ENCODE measurements around the gene MEGF8. TPM values are rescaled to one million over a fixed set of nuclear protein-coding genes. Genes with fewer than 3 reads are reported as not detected.

MEGF8 gene
- total RNA-seq, 2 donors from 2014 or later, result 13.4 to 16.5 TPM

- TF ChIP-seq, protein P1, sequence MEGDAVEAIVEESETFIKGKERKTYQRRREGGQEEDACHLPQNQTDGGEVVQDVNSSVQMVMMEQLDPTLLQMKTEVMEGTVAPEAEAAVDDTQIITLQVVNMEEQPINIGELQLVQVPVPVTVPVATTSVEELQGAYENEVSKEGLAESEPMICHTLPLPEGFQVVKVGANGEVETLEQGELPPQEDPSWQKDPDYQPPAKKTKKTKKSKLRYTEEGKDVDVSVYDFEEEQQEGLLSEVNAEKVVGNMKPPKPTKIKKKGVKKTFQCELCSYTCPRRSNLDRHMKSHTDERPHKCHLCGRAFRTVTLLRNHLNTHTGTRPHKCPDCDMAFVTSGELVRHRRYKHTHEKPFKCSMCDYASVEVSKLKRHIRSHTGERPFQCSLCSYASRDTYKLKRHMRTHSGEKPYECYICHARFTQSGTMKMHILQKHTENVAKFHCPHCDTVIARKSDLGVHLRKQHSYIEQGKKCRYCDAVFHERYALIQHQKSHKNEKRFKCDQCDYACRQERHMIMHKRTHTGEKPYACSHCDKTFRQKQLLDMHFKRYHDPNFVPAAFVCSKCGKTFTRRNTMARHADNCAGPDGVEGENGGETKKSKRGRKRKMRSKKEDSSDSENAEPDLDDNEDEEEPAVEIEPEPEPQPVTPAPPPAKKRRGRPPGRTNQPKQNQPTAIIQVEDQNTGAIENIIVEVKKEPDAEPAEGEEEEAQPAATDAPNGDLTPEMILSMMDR (IDR thresholded peaks at IDR 0.05), result no peak
- intact Hi-C loops (cut with DNase I), result no loop called here
- H3K9ac ChIP-seq (ENCODE audit: low read depth in 2 of 2, low read length in 2 of 2), result no peak overlapping the region
- no peak overlapping the region for H3K4me3 ChIP-seq
- H3K36me3 ChIP-seq, result no peaks in the 10 kb centered on the region
- no peaks in the 10 kb centered on the region for H3K27me3 ChIP-seq
- no peaks in the 10 kb centered on the region for H3K9me3 ChIP-seq
- H3K4me1 ChIP-seq, result no peaks in the 10 kb centered on the region
- H3K27ac ChIP-seq, result no peak overlapping the region
- no peak for DNase-seq
Measured at GRCh38 chr19:42344336-42344893, 19.0 kb downstream of the MEGF8 start.

DNA sequence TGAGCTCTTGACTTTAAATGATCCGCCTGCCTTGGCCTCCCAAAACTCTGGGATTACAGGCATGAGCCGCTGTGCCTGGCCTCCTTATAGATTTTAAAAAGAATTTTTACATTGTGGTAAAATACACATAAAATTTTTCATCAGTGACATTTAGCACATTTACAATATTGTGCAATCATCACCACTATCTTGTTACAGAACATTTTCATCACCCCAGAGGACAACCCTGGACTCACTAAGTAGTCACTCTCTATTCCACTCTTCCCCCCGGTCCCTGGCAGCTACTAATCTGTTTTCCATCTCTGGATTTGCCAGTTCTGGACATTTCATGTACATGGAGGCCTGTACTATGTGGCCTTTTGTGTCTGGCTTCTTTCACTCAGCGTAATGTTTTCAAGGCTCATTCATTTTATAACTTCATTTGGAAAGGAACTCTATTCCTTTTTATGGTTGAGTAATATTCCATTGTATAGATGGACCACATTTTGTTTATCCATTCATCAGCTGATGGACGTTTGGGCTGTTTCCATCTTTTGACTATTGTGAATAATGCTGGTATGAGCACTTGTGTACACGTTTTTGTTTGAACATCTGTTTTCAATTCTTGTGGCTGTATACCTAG lies 19.9 kb downstream of the MEGF8 start:
- TF ChIP-seq, protein P1 (IDR thresholded peaks at IDR 0.05), result no peak
- Histone ChIP-seq H3K4me3 (no peak overlapping the region), H3K4me1 (no peaks in the 10 kb centered on the region), H3K9me3 (no peaks in the 10 kb centered on the region), H3K36me3 (no peaks in the 10 kb centered on the region), H3K9ac (ENCODE audit: low read depth in 2 of 2, low read length in 2 of 2) (no peak overlapping the region), H3K27me3 (no peaks in the 10 kb centered on the region), H3K27ac (no peak overlapping the region)
- intact Hi-C loops (cut with DNase I), result no loop called here
- DNase-seq, result no peak

DNA sequence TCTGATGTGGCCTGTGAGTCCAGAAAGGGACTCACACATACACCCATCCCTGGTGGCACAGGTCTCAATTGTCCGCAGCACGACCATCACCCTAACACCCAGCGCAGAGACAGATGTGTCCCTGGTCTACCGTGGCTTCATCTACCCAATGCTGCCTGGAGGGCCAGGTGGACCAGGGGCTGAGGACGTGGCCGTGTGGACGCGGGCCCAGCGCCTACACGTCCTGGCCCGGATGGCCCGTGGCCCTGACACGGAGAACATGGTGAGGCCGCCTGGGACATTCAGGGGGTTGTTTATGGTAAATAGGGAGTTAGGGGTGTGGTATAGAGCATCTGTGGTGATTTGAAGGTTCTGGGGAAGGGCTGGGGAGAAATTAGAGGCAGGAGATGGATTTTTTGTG lies 22.8 kb downstream of the MEGF8 start:
- Histone ChIP-seq H3K36me3 (no peaks in the 10 kb centered on the region), H3K27ac (no peak overlapping the region), H3K27me3 (no peaks in the 10 kb centered on the region), H3K9me3 (no peaks in the 10 kb centered on the region), H3K9ac (ENCODE audit: low read depth in 2 of 2, low read length in 2 of 2) (no peak overlapping the region), H3K4me3 (no peak overlapping the region), H3K4me1 (no peaks in the 10 kb centered on the region)
- DNase-seq, result no peak
- TF ChIP-seq, protein P1 (IDR thresholded peaks at IDR 0.05), result no peak
- intact Hi-C loops (cut with DNase I), result no loop called here

DNA sequence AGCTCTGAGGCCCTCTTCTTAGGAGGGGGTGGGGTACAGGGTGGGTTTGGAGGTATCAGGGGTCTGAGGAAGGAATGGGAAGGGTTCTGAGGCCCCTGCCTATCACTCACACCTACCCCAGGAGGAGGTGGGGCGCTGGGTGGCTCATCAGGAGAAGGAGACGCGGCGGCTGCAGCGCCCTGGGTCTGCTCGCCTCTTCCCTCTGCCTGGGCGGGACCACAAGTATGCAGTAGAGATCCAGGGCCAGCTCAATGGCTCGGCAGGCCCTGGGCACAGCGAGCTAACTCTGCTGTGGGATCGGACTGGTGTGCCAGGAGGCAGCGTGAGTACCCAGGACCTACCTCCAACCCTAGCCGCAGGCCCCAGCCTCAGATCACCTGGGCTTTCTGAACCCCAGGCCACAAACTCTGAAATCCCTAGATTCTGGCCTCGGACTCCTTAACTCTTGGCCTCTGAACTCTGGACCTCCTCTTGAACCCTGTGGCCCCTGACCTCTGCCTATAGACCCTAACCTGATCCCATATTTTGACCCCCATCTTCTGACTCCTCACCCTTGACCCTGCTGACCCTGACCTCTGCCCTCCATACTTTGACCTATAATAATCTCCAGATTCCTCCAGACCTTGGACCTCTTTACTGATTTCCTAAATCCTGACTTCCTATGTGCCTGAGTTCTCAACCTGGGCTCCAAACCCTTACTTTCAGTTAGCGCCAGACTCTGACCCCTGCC lies 24.1 kb downstream of the MEGF8 start:
- Histone ChIP-seq H3K27ac (no peak overlapping the region), H3K36me3 (no peaks in the 10 kb centered on the region), H3K9me3 (no peaks in the 10 kb centered on the region), H3K27me3 (no peaks in the 10 kb centered on the region), H3K4me1 (no peaks in the 10 kb centered on the region), H3K4me3 (no peak overlapping the region), H3K9ac (ENCODE audit: low read depth in 2 of 2, low read length in 2 of 2) (no peak overlapping the region)
- intact Hi-C loops (cut with DNase I), result no loop called here
- TF ChIP-seq, protein P1 (IDR thresholded peaks at IDR 0.05), result no peak
- no peak for DNase-seq

GRCh38 chr19:42350417-42350816 lies 25.0 kb downstream of the MEGF8 start:
- TF ChIP-seq, protein P1 (IDR thresholded peaks at IDR 0.05), result no peak
- Histone ChIP-seq H3K27ac (no peak overlapping the region), H3K27me3 (no peaks in the 10 kb centered on the region), H3K9ac (ENCODE audit: low read depth in 2 of 2, low read length in 2 of 2) (no peak overlapping the region), H3K9me3 (no peaks in the 10 kb centered on the region), H3K36me3 (no peaks in the 10 kb centered on the region), H3K4me1 (no peaks in the 10 kb centered on the region), H3K4me3 (no peak overlapping the region)
- no peak for DNase-seq
- intact Hi-C loops (cut with DNase I), result no loop called here
